Kidney (tissue), 14 donors: ENCODE results near the gene HOXD1. TPM values are rescaled to one million over a fixed set of nuclear protein-coding genes. Genes with fewer than 3 reads are reported as not detected.

Experiments used
- DNase-seq, 5 donors: peaks; one replicate each; pipeline ENCODE4 v3.0.0-alpha.2; 2013 to 2020
- FAIRE-seq: peaks from 2 replicates; lab custom pipeline; 2012; peaks lifted over from hg19 to GRCh38; lab: Jason Lieb, UNC
- H3K27ac ChIP-seq, 2 donors: one replicate each; pipeline ENCODE4 v1.7.0; 2013; ENCODE audit warnings: low read depth in 2 of 2, low read length in 2 of 2, inconsistent platforms in 1 of 2
- H3K27me3 ChIP-seq: one replicate; pipeline ENCODE4 v1.7.1; 2013; ENCODE audit warnings: low read length, inconsistent platforms; ENCODE audit not compliant: control insufficient read depth, insufficient read depth
- H3K36me3 ChIP-seq, 3 donors: one replicate each; pipeline versions ENCODE4 v1.7.0 to v1.7.1; 2013; ENCODE audit warnings: low read length in 3 of 3, control low read depth in 1 of 3, inconsistent platforms in 1 of 3; ENCODE audit not compliant: insufficient read depth in 3 of 3, control insufficient read depth in 2 of 3
- H3K4me1 ChIP-seq, 3 donors: one replicate each; pipeline versions ENCODE4 v1.7.0 to v1.7.1; 2013; ENCODE audit warnings: low read length in 3 of 3, inconsistent platforms in 1 of 3, low read depth in 1 of 3; ENCODE audit not compliant: control insufficient read depth in 2 of 3, insufficient read depth in 2 of 3
- H3K4me3 ChIP-seq, 3 donors: one replicate each; pipeline versions ENCODE4 v1.7.0 to v1.8.1; 2013; ENCODE audit warnings: low read length in 3 of 3, control low read depth in 1 of 3, inconsistent platforms in 1 of 3
- H3K9ac ChIP-seq, 3 donors: one replicate each; pipeline versions ENCODE4 v1.7.0 to v1.7.1; 2013; ENCODE audit warnings: low read length in 3 of 3, control low read depth in 1 of 3, inconsistent platforms in 1 of 3
- H3K9me3 ChIP-seq, 3 donors: one replicate each; pipeline versions ENCODE4 v1.7.0 to v1.7.1; 2013; ENCODE audit warnings: low read length in 3 of 3, control low read depth in 1 of 3, inconsistent platforms in 1 of 3; ENCODE audit not compliant: control insufficient read depth in 2 of 3, insufficient read depth in 1 of 3
- intact Hi-C: fragments of 100-400 bp; cut with DNase I; formaldehyde crosslinking; loops from one replicate; pipeline ENCODE4 v1.11.1; 2022
- polyA plus RNA-seq: library from polyadenylated mRNA; stranded (reverse); fragments of 350-450 nt; fragmentation: Illumina TruSeq; extraction: RNeasy Lipid Tissue Mini Kit (QIAGEN cat#74804); gene quantifications from one replicate; pipeline ENCODE4 v1.2.3, GENCODE V29; 2014; ENCODE audit warnings: low read depth, low replicate concordance; ENCODE audit not compliant: insufficient read depth
- total RNA-seq: library from RNA; stranded (reverse); fragmentation: NEBNext Ultra II Directional; extraction: Animal tissue kit (Norgen Biotek cat#: 25700); gene quantifications from one replicate; pipeline ENCODE4 v1.2.1, GENCODE V29; 2021
- TF ChIP-seq, protein P1 (sequence below): IDR thresholded peaks from 3 replicates; pipeline ENCODE4 v1.5.1; 2012; ENCODE audit warnings: mild to moderate bottlenecking, moderate library complexity, borderline replicate concordance; ENCODE audit not compliant: insufficient read depth; ENCODE audit errors: extremely low read depth
- donor health status: control.
- donor health status: control.
- donor health status: control.
- donor health status: control.
- donor health status: control.
- donor health status: DM: yes; HTN: yes; CAD: no.
- donor health status: Normal renal cell carcinoma (clear cell type).

The HOXD1 gene
- total and polyA plus RNA-seq, 2 donors from 2014 or later: 4.3 to 11.3 TPM

DNA sequence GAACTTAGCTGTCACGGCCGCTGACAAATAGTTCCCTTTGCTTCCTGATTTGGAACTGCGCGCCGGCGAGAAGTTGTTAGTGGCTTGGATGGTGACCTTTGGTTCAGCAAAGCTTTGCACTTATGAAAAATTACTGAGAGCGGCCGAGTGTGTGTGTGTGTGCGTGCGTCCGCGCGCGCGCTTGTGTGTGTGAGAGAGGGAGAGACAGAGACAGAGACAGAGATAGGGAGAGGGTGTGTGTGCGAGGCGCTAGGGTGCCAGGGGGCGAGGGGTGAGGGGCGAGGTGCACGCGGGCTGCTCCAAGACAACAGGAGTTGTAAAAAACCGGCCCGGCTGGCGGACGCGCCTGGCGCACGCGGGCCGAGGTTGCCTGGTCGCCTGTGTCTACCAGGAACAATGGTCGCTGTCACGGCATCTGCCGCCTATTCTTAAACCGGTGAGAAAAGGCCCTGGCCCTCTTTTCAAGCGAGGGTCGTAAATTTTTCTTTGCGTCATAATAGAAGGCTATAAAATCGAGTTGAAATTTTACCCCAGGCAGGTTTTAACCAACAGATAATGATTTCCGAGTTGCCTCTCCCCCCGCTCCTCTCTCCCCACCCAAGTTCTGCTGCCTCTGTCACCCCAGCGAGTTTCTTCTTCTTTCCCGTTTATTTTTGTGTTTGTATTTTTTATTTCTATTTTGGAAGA, 30.8 kb upstream of the HOXD1 start:
- H3K4me3 ChIP-seq: peak overlapping the region; percentile 45 to 67 (median 49)
- H3K9ac ChIP-seq: peak overlapping the region in 2 of 3 donors; percentile 43 to 77
- peak overlapping the region; percentile 77 to 92 for H3K27ac ChIP-seq
- H3K27me3 ChIP-seq: no peaks in the 10 kb centered on the region
- intact Hi-C loops: no loop called here
- TF ChIP-seq, protein P1, sequence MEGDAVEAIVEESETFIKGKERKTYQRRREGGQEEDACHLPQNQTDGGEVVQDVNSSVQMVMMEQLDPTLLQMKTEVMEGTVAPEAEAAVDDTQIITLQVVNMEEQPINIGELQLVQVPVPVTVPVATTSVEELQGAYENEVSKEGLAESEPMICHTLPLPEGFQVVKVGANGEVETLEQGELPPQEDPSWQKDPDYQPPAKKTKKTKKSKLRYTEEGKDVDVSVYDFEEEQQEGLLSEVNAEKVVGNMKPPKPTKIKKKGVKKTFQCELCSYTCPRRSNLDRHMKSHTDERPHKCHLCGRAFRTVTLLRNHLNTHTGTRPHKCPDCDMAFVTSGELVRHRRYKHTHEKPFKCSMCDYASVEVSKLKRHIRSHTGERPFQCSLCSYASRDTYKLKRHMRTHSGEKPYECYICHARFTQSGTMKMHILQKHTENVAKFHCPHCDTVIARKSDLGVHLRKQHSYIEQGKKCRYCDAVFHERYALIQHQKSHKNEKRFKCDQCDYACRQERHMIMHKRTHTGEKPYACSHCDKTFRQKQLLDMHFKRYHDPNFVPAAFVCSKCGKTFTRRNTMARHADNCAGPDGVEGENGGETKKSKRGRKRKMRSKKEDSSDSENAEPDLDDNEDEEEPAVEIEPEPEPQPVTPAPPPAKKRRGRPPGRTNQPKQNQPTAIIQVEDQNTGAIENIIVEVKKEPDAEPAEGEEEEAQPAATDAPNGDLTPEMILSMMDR: no peak
- peaks cover 0 to 12% (median 4%) of the 10 kb centered on the region in 3 donors for H3K4me1 ChIP-seq
- no peaks in the 10 kb centered on the region for H3K9me3 ChIP-seq
- peak; percentile 81 to 91 (median 86) for DNase-seq
- peaks cover 2 to 10% (median 6%) of the 10 kb centered on the region in 3 donors for H3K36me3 ChIP-seq
- FAIRE-seq: no peak

DNA sequence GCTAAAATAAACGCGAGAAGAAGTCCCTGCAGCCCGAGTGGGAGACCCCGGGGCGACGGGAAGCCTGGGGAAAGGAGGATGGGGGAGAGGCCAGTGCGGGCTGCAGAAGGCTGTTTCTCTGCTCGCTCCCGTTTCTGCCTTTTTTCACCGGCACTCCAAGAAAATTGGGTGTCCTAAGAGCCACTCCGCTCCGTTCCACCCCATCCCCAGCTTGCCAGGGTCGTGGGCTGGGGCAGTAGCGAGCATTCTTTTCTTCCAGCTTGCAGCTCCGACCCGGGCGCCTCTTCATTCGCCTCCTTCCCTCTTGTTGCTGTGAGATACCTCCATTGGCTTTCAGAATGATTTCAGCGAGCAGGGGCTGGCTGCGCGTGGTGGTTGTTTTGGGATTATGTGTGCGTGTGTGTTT, 30.3 kb upstream of the HOXD1 start:
- H3K9me3 ChIP-seq: no peaks in the 10 kb centered on the region
- FAIRE-seq (no peak), DNase-seq (peak in 3 of 5 donors; percentile 80 to 85 (median 82))
- TF ChIP-seq, protein P1: no peak
- peaks cover 0 to 12% (median 4%) of the 10 kb centered on the region in 3 donors for H3K4me1 ChIP-seq
- peak overlapping the region; percentile 77 to 92 for H3K27ac ChIP-seq
- no peaks in the 10 kb centered on the region for H3K27me3 ChIP-seq
- peaks cover 2 to 10% (median 6%) of the 10 kb centered on the region in 3 donors for H3K36me3 ChIP-seq
- peak overlapping the region; percentile 10 to 77 (median 33) for H3K9ac ChIP-seq
- H3K4me3 ChIP-seq: peak overlapping the region; percentile 44 to 67 (median 45)
- intact Hi-C loops: no loop called here

DNA sequence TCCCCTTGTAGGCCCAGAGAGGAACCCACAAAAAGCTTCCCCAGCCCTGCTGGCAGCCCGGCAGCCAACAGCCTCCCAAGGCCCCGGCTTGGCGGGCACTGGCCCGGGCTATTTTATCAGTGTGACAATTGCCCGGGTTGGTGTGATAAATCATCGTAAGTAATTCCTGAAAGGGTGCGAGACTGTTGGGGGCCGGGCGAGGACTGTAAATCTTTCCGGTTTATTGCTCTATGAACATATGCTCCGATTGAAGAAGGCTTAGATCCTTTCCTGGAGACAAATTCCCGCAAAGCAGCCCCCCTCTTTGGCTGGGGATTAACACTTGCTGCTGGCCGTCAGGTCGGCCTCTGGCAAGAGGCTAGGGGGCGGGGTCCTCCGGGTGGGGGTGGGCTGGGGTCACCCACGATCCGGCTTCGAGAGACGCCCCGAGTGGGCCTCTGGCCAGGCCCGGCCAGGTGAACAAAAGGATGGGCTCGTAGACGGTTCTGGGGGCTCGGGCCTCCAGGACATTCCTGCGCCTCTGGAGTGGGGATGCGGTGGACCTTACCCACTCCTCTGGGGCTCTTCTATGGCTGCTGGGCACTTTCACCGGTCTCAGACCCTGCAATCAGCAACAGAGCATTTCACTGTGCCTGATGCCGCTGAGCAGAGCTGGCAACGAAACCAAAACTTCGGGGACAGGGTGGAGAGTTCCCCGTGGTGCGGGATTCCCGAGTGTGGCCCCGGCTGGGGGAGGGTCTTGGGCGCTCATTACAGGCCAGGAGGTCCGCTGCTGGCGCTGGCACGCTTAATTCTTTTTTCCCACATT, 29.4 kb upstream of the HOXD1 start:
- Histone ChIP-seq H3K4me1 (peaks cover 0 to 8% (median 4%) of the 10 kb centered on the region in 3 donors), H3K4me3 (peak overlapping the region in 2 of 3 donors; percentile 38 to 67), H3K9ac (peak overlapping the region in 2 of 3 donors; percentile 54 to 67), H3K36me3 (peaks cover 2 to 8% (median 6%) of the 10 kb centered on the region in 3 donors), H3K27ac (peak overlapping the region; percentile 90 to 95), H3K9me3 (no peaks in the 10 kb centered on the region), H3K27me3 (no peaks in the 10 kb centered on the region)
- DNase-seq (peak in 4 of 5 donors; percentile 87 to 94 (median 92)), FAIRE-seq (no peak)
- intact Hi-C loops: no loop called here
- TF ChIP-seq, protein P1: no peak
